WTC11 (cell line): ENCODE results near the gene SPOCK1. TPM values are rescaled to one million over a fixed set of nuclear protein-coding genes. Genes with fewer than 3 reads are reported as not detected.

ENCODE experiments used
- ATAC-seq: fragments of 200-7000 bp; cut with Tn5 transposase; 2 replicates; pipeline ENCODE4 v1.10.0; 2021; ENCODE audit warnings: mild to moderate bottlenecking, moderate library complexity
- CTCF ChIA-PET: fragments of 300-600 bp; sonication (Branson Sonifier 250); formaldehyde crosslinking; loops from one replicate; lab custom pipeline; 2021; ENCODE audit warnings: antibody characterized with exemption; lab: Charles Lee
- POLR2A ChIA-PET: fragments of 350-600 bp; sonication (Branson Sonifier 250); formaldehyde crosslinking; loops from one replicate; lab custom pipeline; 2021; ENCODE audit warnings: antibody characterized with exemption; lab: Charles Lee
- DNase-seq: peaks from one replicate; pipeline ENCODE4 v3.0.0; 2021; ENCODE audit warnings: low spot score
- H3K27ac Mint-ChIP-seq: 2 replicates; pipeline ENCODE4 v1.8.0; 2021; ENCODE audit warnings: mixed read lengths
- H3K27me3 Mint-ChIP-seq: 2 replicates; pipeline ENCODE4 v1.8.0; 2021; ENCODE audit warnings: low read depth, mild to moderate bottlenecking, moderate library complexity, mixed read lengths
- H3K36me3 Mint-ChIP-seq: 2 replicates; pipeline ENCODE4 v1.8.0; 2021; ENCODE audit warnings: mixed read lengths
- H3K4me1 Mint-ChIP-seq: 2 replicates; pipeline ENCODE4 v1.8.0; 2022; ENCODE audit warnings: mixed read lengths
- H3K4me3 Mint-ChIP-seq: 2 replicates; pipeline ENCODE4 v1.8.0; 2021; ENCODE audit warnings: mild to moderate bottlenecking, moderate library complexity, mixed read lengths
- H3K9me3 Mint-ChIP-seq: 2 replicates; pipeline ENCODE4 v1.8.0; 2021; ENCODE audit warnings: mixed read lengths
- ATF1 ChIP-seq: sonication (generic); formaldehyde crosslinking; IDR thresholded peaks from 2 replicates; pipeline ENCODE4 v1.8.1; 2023; ENCODE audit warnings: mild to moderate bottlenecking, moderate library complexity, missing genetic modification reagents
- EMX1 ChIP-seq: fragments of 250-450 bp; sonication (Bioruptor Pico); IDR thresholded peaks from 2 replicates; pipeline ENCODE4 v1.8.0; 2021; ENCODE audit warnings: mild to moderate bottlenecking
- JUN ChIP-seq: sonication (generic); formaldehyde crosslinking; IDR thresholded peaks from 2 replicates; pipeline ENCODE4 v1.8.0; 2023; ENCODE audit warnings: mild to moderate bottlenecking, missing genetic modification reagents
- NFYB ChIP-seq: sonication (generic); formaldehyde crosslinking; conservative IDR thresholded peaks from 2 replicates; pipeline ENCODE4 v1.8.0; 2022; ENCODE audit warnings: low read depth, missing genetic modification reagents
- SMAD4 ChIP-seq: sonication (generic); formaldehyde crosslinking; IDR thresholded peaks from 2 replicates; pipeline ENCODE4 v1.8.0; 2022; ENCODE audit warnings: mild to moderate bottlenecking, missing genetic modification reagents
- SOX15 ChIP-seq: fragments of 250-450 bp; sonication (Bioruptor Pico); IDR thresholded peaks from 2 replicates; pipeline ENCODE4 v1.9.0; 2021; ENCODE audit warnings: mild to moderate bottlenecking
- TEAD1 ChIP-seq: sonication (generic); formaldehyde crosslinking; IDR thresholded peaks from 2 replicates; pipeline ENCODE4 v1.8.0; 2022; ENCODE audit warnings: mild to moderate bottlenecking, missing genetic modification reagents
- ZBTB21 ChIP-seq: sonication (generic); formaldehyde crosslinking; IDR thresholded peaks from 2 replicates; pipeline ENCODE4 v1.8.1; 2023; ENCODE audit warnings: mild to moderate bottlenecking, missing genetic modification reagents, borderline replicate concordance
- ZNF232 ChIP-seq: sonication (generic); formaldehyde crosslinking; IDR thresholded peaks from 2 replicates; pipeline ENCODE4 v1.8.0; 2022; ENCODE audit warnings: mild to moderate bottlenecking, missing genetic modification reagents
- total RNA-seq: library from RNA; stranded (reverse); gene quantifications from 3 replicates; pipeline ENCODE4 v1.2.3, GENCODE V29; 2021
- TF ChIP-seq, protein P1 (sequence below): sonication (generic); formaldehyde crosslinking; IDR thresholded peaks from 2 replicates; pipeline ENCODE4 v1.8.1; 2023; ENCODE audit warnings: mild to moderate bottlenecking, missing genetic modification reagents, moderate library complexity
- TF ChIP-seq, protein P2 (sequence below): fragments of 200-600 bp; IDR thresholded peaks from 2 replicates; pipeline ENCODE4 v1.8.0; 2022; ENCODE audit warnings: antibody characterized with exemption
- TF ChIP-seq, protein P3 (sequence below): fragments of 250-450 bp; sonication (Bioruptor Pico); IDR thresholded peaks from 2 replicates; pipeline ENCODE4 v1.9.0; 2021; ENCODE audit warnings: moderate library complexity, mild to moderate bottlenecking, inconsistent platforms, borderline replicate concordance
- TF ChIP-seq, protein P4 (sequence below): fragments of 250-450 bp; sonication (Bioruptor Pico); conservative IDR thresholded peaks from 2 replicates; pipeline ENCODE4 v1.9.0; 2021; ENCODE audit warnings: mild to moderate bottlenecking
- TF ChIP-seq, protein P5 (sequence below): sonication (generic); formaldehyde crosslinking; IDR thresholded peaks from 2 replicates; pipeline ENCODE4 v1.8.1; 2022; ENCODE audit warnings: low read depth, missing genetic modification reagents, borderline replicate concordance
- TF ChIP-seq, protein P6 (sequence below): sonication (generic); formaldehyde crosslinking; IDR thresholded peaks from 2 replicates; pipeline ENCODE4 v1.8.1; 2023; ENCODE audit warnings: mild to moderate bottlenecking, missing genetic modification reagents, moderate library complexity
- TF ChIP-seq, protein P7 (sequence below): sonication (generic); formaldehyde crosslinking; IDR thresholded peaks from 2 replicates; pipeline ENCODE4 v1.8.0; 2023; ENCODE audit warnings: missing genetic modification reagents
- TF ChIP-seq, protein P8 (sequence below): sonication (generic); formaldehyde crosslinking; IDR thresholded peaks from 2 replicates; pipeline ENCODE4 v1.8.0; 2022; ENCODE audit warnings: mild to moderate bottlenecking, missing genetic modification reagents
- TF ChIP-seq, protein P9 (sequence below): sonication (generic); formaldehyde crosslinking; IDR thresholded peaks from 2 replicates; pipeline ENCODE4 v1.8.1; 2023; ENCODE audit warnings: mild to moderate bottlenecking, missing genetic modification reagents, borderline replicate concordance

Gene SPOCK1
- total RNA-seq, 1 experiment from 2014 or later = 15.2 TPM

DNA sequence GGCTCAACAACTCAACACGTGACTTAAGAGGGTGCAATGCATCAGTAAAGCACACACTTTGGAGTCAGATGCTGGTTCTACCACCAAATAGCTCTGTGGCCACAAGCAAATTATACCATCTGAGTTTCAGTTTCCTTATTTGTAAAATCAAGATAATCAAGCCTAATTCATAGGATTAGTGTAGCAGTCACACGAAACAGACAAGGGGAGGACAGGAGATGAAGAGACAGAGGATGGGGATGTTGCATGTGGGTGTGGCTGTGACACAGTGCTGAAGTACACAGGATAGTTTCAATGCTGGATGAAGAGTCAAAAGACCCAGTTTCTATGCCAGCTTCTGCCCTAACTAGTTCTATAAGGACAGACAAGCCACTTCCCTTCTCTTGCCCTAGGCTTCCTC is 60.2 kb downstream of the SPOCK1 start:
- Mint-ChIP-seq H3K27me3 (no peaks in the 10 kb centered on the region), H3K4me1 (no peaks in the 10 kb centered on the region), H3K4me3 (no peak overlapping the region), H3K9me3 (peaks cover 6% of the 10 kb centered on the region), H3K36me3 (no peaks in the 10 kb centered on the region), H3K27ac (no peak overlapping the region)
- TF ChIP-seq, protein P1, sequence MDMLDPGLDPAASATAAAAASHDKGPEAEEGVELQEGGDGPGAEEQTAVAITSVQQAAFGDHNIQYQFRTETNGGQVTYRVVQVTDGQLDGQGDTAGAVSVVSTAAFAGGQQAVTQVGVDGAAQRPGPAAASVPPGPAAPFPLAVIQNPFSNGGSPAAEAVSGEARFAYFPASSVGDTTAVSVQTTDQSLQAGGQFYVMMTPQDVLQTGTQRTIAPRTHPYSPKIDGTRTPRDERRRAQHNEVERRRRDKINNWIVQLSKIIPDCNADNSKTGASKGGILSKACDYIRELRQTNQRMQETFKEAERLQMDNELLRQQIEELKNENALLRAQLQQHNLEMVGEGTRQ (CRISPR knock-in tag) = no peak
- TF ChIP-seq, protein P2, sequence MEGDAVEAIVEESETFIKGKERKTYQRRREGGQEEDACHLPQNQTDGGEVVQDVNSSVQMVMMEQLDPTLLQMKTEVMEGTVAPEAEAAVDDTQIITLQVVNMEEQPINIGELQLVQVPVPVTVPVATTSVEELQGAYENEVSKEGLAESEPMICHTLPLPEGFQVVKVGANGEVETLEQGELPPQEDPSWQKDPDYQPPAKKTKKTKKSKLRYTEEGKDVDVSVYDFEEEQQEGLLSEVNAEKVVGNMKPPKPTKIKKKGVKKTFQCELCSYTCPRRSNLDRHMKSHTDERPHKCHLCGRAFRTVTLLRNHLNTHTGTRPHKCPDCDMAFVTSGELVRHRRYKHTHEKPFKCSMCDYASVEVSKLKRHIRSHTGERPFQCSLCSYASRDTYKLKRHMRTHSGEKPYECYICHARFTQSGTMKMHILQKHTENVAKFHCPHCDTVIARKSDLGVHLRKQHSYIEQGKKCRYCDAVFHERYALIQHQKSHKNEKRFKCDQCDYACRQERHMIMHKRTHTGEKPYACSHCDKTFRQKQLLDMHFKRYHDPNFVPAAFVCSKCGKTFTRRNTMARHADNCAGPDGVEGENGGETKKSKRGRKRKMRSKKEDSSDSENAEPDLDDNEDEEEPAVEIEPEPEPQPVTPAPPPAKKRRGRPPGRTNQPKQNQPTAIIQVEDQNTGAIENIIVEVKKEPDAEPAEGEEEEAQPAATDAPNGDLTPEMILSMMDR = no peak
- no peak for TF ChIP-seq SMAD4
- TF ChIP-seq ZBTB21 (CRISPR knock-in tag) = no peak
- TF ChIP-seq, protein P3, sequence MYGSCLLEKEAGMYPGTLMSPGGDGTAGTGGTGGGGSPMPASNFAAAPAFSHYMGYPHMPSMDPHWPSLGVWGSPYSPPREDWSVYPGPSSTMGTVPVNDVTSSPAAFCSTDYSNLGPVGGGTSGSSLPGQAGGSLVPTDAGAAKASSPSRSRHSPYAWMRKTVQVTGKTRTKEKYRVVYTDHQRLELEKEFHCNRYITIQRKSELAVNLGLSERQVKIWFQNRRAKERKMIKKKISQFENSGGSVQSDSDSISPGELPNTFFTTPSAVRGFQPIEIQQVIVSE = no peak
- TF ChIP-seq, protein P4, sequence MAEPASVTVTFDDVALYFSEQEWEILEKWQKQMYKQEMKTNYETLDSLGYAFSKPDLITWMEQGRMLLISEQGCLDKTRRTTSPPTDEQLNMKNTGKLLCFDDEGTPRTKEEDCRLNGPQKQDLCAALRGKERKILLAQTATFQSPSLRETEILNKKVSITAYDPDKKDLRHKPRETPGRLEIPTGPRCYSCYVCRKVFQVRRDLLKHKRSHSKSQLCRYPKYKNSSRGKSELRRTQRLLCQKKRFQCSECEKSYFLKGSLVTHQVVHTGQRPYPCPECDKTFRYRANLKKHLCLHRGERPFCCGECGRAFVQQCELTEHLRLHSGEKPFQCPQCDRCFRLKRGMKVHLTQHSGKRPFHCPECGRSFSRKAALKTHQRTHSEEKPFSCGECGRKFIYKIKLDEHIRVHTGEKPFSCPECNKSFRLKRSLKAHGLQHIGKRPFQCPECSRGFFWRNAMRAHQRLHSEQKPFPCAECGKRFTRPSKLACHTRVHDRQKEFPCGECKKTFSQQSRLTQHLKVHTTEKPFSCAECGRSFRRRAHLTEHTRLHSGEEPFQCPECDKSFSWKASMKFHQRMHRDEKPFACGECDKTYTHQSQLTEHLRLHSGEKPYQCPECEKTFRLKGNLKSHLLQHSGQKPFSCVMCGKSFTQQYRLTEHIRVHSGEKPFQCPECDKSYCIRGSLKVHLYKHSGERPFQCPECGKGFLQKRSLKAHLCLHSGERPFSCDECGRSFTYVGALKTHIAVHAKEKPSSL (CRISPR knock-in tag) = no peak
- TF ChIP-seq, protein P5, sequence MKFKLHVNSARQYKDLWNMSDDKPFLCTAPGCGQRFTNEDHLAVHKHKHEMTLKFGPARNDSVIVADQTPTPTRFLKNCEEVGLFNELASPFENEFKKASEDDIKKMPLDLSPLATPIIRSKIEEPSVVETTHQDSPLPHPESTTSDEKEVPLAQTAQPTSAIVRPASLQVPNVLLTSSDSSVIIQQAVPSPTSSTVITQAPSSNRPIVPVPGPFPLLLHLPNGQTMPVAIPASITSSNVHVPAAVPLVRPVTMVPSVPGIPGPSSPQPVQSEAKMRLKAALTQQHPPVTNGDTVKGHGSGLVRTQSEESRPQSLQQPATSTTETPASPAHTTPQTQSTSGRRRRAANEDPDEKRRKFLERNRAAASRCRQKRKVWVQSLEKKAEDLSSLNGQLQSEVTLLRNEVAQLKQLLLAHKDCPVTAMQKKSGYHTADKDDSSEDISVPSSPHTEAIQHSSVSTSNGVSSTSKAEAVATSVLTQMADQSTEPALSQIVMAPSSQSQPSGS (CRISPR knock-in tag) = no peak
- TF ChIP-seq, protein P6, sequence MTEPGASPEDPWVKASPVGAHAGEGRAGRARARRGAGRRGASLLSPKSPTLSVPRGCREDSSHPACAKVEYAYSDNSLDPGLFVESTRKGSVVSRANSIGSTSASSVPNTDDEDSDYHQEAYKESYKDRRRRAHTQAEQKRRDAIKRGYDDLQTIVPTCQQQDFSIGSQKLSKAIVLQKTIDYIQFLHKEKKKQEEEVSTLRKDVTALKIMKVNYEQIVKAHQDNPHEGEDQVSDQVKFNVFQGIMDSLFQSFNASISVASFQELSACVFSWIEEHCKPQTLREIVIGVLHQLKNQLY (CRISPR knock-in tag) = no peak
- DNase-seq (no peak), ATAC-seq (no peak)
- ChIA-PET POLR2A (no interaction called here), CTCF (no interaction called here)

DNA sequence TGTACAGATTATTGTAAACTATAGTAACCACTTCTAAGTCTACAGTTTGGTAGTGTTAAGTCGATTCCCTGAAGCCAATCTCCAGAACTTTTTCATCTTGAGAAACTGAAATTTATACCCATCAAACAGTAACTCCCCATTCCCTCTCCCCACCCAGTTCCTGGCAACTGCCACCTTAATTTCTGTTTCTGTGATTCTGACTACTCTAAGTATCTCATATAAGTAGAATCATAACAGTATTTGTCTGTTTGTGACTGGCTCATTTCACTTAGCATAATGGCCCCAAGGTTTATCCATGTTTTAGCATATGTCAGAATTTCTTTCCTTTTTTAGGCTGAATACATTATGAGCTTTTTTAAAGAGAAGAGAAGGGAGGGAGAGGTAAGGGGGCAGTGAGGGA is 61.4 kb downstream of the SPOCK1 start:
- TF ChIP-seq EMX1 (CRISPR knock-in tag) (no peak), ZNF232 (CRISPR knock-in tag) (no peak), ATF1 (CRISPR knock-in tag) (no peak), NFYB (CRISPR knock-in tag) (no peak), JUN (CRISPR knock-in tag) (no peak), SOX15 (no peak), TEAD1 (CRISPR knock-in tag) (no peak)
- TF ChIP-seq, protein P2 = no peak
- TF ChIP-seq, protein P7, sequence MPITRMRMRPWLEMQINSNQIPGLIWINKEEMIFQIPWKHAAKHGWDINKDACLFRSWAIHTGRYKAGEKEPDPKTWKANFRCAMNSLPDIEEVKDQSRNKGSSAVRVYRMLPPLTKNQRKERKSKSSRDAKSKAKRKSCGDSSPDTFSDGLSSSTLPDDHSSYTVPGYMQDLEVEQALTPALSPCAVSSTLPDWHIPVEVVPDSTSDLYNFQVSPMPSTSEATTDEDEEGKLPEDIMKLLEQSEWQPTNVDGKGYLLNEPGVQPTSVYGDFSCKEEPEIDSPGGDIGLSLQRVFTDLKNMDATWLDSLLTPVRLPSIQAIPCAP (CRISPR knock-in tag) = no peak
- TF ChIP-seq, protein P8, sequence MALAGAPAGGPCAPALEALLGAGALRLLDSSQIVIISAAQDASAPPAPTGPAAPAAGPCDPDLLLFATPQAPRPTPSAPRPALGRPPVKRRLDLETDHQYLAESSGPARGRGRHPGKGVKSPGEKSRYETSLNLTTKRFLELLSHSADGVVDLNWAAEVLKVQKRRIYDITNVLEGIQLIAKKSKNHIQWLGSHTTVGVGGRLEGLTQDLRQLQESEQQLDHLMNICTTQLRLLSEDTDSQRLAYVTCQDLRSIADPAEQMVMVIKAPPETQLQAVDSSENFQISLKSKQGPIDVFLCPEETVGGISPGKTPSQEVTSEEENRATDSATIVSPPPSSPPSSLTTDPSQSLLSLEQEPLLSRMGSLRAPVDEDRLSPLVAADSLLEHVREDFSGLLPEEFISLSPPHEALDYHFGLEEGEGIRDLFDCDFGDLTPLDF (CRISPR knock-in tag) = no peak
- TF ChIP-seq, protein P9, sequence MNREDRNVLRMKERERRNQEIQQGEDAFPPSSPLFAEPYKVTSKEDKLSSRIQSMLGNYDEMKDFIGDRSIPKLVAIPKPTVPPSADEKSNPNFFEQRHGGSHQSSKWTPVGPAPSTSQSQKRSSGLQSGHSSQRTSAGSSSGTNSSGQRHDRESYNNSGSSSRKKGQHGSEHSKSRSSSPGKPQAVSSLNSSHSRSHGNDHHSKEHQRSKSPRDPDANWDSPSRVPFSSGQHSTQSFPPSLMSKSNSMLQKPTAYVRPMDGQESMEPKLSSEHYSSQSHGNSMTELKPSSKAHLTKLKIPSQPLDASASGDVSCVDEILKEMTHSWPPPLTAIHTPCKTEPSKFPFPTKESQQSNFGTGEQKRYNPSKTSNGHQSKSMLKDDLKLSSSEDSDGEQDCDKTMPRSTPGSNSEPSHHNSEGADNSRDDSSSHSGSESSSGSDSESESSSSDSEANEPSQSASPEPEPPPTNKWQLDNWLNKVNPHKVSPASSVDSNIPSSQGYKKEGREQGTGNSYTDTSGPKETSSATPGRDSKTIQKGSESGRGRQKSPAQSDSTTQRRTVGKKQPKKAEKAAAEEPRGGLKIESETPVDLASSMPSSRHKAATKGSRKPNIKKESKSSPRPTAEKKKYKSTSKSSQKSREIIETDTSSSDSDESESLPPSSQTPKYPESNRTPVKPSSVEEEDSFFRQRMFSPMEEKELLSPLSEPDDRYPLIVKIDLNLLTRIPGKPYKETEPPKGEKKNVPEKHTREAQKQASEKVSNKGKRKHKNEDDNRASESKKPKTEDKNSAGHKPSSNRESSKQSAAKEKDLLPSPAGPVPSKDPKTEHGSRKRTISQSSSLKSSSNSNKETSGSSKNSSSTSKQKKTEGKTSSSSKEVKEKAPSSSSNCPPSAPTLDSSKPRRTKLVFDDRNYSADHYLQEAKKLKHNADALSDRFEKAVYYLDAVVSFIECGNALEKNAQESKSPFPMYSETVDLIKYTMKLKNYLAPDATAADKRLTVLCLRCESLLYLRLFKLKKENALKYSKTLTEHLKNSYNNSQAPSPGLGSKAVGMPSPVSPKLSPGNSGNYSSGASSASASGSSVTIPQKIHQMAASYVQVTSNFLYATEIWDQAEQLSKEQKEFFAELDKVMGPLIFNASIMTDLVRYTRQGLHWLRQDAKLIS (CRISPR knock-in tag) = no peak
- TF ChIP-seq, all 79 proteins: peak for 0
- Mint-ChIP-seq H3K27me3 (no peaks in the 10 kb centered on the region; the same call in 1 of the 2 replicates), H3K9me3 (peaks cover 6% of the 10 kb centered on the region), H3K36me3 (no peaks in the 10 kb centered on the region), H3K4me3 (no peak overlapping the region), H3K4me1 (no peaks in the 10 kb centered on the region), H3K27ac (no peak overlapping the region)
- CTCF ChIA-PET = no interaction called here
- DNase-seq (no peak), ATAC-seq (no peak)
- POLR2A ChIA-PET = no interaction called here
